ENCODE data around the gene TXN2.
"Not testable (repeated sequence)": the region's sequence is repeated elsewhere in the genome, so short reads cannot be mapped to it uniquely, and the experiment has no call there.

TXN2 gene

DNA sequence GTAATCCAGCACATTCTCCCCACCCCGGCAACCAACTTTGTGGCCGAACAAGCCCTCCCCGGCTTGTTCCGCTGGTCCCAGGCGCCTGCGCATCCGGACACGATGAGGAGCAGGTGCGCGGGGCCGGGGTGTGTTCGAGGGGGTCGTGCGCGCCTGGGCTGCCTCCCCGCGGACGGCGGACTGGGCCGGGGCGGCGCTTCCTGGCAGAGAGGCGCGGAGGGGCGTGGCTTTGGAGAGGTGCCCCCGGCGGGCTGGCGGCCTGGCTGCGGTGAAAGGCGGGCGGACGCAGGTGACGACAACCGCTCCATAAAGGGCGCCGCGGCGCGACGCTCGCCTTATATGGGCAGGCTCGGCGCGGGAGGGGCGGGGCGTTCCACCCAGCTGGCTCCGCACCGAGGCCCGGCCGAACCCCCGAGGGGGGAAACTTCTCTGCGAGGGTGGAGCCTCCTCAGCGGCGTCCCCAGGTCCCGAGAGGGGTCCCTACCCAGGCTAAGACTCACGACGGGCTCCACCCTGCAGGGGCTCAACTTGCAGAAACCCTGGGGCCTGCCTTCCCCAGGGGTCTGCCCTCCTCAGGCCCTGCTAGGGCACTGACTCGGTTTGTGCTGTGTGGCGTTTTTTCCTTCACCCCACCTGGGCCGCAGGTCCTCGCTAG lies 26.4 kb downstream of the TXN2 start:
- DNase-seq: peak; percentile 45

- no peak for DNase-seq
Observed at GRCh38 chr22:36453855-36454378, 27.5 kb downstream of the TXN2 start.

- not testable (repeated sequence) for DNase-seq
Observed at GRCh38 chr22:36452978-36453607, 28.3 kb downstream of the TXN2 start.

- no peak for DNase-seq
Observed at GRCh38 chr22:36452250-36452977, 29.0 kb downstream of the TXN2 start.

DNA sequence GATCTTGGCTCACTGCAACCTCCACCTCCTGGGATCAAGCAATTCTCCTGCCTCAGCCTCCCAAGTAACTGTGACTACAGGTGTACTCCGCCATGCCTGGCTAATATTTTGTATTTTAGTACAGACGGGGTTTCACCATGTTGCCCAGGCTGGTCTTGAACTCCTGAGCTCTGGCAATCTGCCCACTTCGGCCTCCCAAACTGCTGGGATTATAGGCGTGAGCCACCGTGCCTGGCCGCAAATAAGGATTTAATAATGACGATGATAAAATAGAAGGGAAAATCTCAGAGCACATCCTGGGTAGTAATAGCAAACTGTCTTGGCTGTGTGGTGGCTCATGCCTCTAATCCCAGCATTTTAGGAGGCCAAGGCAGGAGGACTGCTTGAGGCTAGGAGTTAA lies 30.5 kb downstream of the TXN2 start:
- DNase-seq: not testable (repeated sequence)

GRCh38 chr22:36449596-36450175 lies 31.8 kb downstream of the TXN2 start:
- no peak for DNase-seq

DNA sequence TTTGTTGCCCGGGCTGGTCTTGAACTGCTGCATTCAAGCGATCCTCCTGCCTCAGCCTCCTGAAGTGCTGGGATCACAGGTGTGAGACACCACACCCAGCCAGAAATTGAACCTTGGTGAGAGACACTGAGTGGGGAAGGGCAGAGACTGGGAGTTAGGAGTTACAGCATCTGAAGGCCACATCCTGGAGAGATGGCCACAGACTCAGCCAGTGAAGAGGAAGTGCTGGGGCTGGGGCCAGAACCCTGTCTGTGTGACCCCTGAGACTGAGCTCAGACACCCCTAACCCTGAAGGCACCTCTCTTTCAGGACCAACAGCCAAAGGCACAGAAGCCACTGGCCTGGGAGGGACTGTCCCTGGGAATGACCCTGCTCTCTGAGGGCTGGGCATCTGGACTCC lies 33.8 kb downstream of the TXN2 start:
- no peak for DNase-seq

DNA sequence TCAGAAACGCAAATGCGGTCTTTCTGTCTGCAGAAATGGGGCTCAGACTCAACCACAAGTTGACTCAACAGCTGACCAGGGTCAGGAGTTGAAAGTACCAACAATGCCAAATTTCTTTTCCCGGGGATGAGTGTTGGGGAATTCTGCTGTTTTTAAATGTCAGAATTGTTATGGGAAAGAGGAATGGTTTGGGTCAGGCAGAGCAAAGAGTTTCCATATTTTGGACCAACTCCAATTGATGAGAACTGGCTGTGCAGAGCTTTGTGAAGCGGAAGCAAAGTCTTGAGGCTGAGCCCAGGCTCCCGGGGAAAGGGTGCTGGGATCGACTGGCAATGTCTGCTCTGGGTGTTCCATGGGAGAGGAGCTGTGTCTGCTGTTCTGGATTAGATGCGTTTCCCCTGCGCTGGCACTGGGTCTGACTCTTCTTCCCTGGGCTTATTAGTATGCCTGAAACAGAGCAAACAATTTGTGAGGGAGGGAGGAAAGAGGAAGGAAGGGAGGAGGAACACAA lies 36.2 kb downstream of the TXN2 start:
- DNase-seq: no peak

- no peak for DNase-seq
Observed at GRCh38 chr22:36443198-36443770, 38.2 kb downstream of the TXN2 start.

DNA sequence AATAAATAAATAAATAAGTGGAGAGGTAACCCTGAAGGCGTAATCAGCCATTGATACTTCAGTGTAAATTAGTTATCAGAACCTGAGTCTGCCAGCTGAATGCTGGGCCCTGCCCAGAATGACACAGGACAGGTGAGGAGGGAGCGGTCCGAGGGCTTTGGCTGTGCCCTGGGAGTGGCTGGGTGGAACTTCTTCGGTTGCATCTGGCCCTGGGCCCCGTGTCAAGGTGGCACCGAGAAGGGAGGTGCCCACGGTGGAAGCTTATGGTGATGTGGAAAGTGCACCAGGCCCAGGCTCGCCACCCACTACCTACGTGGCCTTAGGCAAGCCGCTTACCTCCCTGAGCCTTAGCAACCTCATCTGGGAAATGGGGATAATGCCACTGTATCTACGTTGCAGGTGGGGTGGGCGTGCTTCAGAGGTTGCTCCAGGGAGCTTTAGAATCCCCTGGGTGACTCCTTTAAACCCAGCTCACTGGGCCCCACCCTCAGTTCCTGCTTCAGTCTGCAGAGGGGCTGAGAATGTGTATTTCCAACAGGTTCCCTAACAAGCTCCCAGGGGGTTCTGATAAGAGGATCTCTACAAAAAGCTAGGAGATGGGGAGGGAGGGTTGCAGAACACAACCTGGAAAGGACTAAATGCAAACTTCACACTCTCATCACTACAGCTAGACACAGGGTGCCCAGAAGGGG lies 38.8 kb downstream of the TXN2 start:
- DNase-seq: no peak

GRCh38 chr22:36440429-36441002 lies 40.9 kb downstream of the TXN2 start:
- DNase-seq: no peak

GRCh38 chr22:36439481-36440271 lies 41.8 kb downstream of the TXN2 start:
- DNase-seq: no peak

DNA sequence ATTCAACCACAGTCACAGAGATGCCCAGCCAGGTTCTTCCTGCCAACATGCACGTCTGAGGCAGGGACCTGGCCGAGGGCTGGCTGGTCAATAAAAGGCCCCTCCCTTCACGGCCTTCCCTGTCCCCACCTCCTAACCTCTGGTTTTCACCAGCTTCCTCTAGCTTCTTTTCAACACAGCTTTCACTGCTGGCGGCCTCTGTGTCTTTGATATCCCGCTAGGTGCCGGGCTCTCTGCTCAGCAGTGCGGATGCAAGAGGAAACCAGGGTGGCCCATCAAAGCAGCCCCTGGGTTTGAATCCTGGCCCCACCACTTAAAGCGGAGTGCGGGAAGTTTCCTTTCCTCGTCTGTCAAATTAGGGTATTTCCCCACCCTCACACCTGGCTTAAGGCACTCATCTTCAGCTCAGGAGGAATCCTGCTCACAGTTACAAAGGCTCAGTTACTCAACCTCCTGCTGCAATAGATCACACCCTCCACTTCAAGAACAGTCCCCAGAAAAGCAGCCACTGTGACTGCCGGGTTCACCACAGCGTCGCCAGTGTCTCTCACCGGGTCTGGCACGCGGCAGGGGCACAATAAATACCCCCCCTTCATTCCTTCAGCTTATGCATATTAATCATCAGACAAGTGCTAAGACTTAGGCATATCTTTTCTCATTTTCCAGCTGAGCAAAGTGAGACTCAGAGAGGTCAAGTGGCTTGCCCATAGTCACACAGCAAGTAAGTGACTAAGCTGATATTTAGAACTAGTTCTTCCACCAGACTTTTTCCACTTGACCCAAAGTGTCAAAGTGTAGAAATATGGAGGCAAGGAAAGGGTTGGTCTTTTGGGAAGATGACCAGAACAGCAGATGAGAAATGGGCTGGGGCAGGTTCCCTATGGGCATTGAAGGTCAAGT lies 45.7 kb downstream of the TXN2 start:
- no peak for DNase-seq

DNA sequence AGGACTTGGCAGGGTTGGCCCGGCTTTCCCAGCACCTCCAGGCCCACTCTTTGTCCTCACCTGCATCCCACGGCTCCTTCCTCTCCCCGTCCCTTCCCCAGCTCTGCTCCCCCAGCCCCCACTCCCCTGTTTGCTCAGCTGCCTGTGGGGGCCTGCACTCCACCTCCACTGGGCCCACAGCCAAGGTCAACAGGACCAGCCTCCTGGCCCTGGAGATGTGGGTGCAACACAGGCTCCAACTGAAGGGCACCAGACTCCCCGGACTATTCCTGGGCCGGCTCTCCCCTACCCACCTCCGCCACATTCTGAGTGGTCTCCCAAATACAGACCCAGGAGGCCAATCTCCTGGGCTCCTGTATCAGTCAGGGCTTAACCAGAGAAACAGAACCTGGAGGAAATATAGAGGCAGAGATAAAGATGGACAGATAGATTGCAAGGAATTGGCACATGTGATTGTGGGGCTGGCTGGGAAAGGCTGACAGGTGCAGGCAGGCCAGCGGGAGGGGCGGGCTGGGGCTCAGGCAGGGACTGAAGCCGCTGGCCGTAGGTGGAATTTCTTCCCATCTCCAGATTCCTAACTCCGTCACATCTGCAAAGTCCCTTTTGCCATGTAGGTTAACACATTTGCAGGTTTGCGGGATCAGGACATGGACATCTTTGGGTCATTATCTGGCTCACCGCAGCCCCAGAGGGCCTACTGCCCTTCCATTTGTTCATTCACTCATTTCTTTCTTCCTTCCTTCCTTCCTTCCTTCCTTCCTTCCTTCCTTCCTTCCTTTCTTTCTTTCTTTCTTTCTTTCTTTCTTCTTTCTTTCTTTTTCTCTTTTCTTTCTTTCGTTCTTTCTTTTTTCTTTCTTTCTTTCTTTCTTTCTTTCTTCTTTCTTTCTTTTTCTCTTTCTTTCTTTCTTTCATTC lies 47.9 kb downstream of the TXN2 start:
- no peak for DNase-seq

DNA sequence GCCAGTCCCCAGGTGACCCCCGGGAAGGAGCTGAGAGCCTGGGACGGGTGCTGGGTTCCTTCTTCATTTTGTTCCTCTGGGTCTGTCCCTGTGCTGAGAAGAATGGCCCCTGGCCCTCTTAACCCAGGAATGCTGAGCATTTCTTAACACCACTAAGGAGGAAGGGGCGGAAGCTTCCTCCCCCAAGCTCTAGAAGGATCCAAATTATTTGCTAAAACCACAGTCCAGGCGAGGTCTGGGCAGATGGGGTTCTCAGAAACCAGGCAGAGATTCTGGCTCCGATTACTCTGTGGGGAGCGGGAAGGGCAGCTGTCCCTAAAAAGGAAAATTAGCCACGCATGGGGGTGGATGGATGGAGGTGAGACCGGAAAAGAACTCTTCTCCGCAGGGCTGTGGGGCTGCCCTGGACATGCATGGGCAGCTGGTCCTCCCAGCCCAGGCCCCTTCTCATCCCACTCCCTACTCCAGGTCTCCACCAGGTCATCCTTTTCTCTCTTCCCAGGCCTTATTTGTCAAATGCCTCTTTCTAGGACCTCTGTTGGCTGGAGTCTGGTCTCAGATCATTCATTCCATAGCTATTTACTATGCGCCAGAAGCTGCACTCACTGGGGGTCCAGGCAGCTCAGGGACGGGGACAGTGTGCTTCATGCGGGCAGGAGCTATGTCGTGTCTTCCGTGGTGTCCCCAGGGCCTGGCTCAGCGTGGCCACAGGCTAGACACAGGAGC lies 48.7 kb downstream of the TXN2 start:
- DNase-seq: no peak

DNA sequence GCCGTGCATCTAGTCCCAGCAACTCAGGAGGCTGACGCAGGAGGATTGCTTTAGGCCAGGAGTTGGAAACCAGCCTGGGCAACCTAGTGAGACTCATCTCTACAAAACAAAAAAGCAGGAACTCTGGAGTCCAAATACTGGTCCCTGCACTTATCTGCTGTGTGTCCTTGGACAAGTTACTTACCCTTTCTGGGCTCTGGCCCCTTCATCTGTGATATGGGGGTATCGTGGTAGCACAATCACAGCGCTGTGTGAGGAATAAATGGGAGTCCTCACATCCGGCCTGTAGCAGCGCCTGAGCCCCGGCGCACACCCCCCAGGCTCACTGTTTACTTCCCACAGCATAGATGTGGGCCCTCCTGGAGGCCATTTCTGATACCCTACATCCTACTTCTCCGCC lies 49.5 kb downstream of the TXN2 start:
- no peak for DNase-seq

- DNase-seq: no peak
Observed at GRCh38 chr22:36430863-36431262, 50.6 kb downstream of the TXN2 start.

DNA sequence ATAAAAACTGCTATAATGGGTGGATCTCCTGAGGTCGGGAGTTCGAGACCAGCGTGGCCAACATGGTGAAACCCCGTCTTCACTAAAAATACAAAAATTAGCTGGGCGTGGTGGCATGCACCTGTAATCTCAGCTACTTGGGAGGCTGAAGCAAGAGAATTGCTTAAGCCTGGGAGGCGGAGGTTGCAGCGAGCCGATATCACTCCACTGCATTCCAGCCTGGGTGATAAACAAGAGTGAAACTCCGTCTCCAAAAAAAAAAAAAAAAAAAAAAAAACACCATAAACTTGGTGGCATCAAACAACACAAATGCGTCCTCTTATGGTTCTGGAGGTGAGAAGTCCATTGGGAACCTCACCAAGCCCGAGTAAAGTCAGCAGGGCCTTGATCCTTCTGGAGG lies 53.5 kb downstream of the TXN2 start:
- not testable (repeated sequence) for DNase-seq

Data from NCI-H1048 (cell line).